ENCODE measurements around the gene NYNRIN. TPM values are rescaled to one million over a fixed set of nuclear protein-coding genes. Genes with fewer than 3 reads are reported as not detected.

Gene NYNRIN
- total and polyA plus RNA-seq, 3 donors from 2014 or later, result 21.8 to 22.0 (median 21.8) TPM

GRCh38 chr14:24458736-24459135 lies 59.9 kb downstream of the NYNRIN start:
- intact Hi-C loops (cut with DNase I; ENCODE audit: low total_unique reads), result no loop called here
- Histone ChIP-seq H3K27ac (no peak overlapping the region), H3K4me1 (no peaks in the 10 kb centered on the region), H3K27me3 (no peaks in the 10 kb centered on the region), H3K36me3 (ENCODE audit: low read depth, missing control alignments) (no peaks in the 10 kb centered on the region), H3K9me3 (no peaks in the 10 kb centered on the region), H3K4me3 (no peak overlapping the region)
- TF ChIP-seq POLR2A (IDR thresholded peaks at IDR 0.05) (no peak), CTCF (IDR thresholded peaks at IDR 0.05) (no peak)
- DNase-seq, result no peak
- WGBS, 2 donors, result 76 to 87% methylated on average over 1 of the region's 1 CpG

GRCh38 chr14:24459331-24459730 lies 60.5 kb downstream of the NYNRIN start:
- Histone ChIP-seq H3K9me3 (no peaks in the 10 kb centered on the region), H3K4me3 (no peak overlapping the region), H3K4me1 (no peaks in the 10 kb centered on the region), H3K36me3 (ENCODE audit: low read depth, missing control alignments) (no peaks in the 10 kb centered on the region), H3K27ac (no peak overlapping the region), H3K27me3 (no peaks in the 10 kb centered on the region)
- DNase-seq, result no peak
- WGBS, 2 donors, result 78 to 82% methylated on average over 3 of the region's 3 CpGs
- TF ChIP-seq POLR2A (IDR thresholded peaks at IDR 0.05), result no peak
- TF ChIP-seq CTCF (IDR thresholded peaks at IDR 0.05), result no peak
- intact Hi-C loops (cut with DNase I; ENCODE audit: low total_unique reads), result no loop called here

- H3K9me3 ChIP-seq, result no peaks in the 10 kb centered on the region
- no peak overlapping the region for H3K4me3 ChIP-seq
- H3K27me3 ChIP-seq, result no peaks in the 10 kb centered on the region
- no peak for DNase-seq
- intact Hi-C loops (cut with DNase I; ENCODE audit: low total_unique reads), result no loop called here
- no peak for TF ChIP-seq POLR2A (IDR thresholded peaks at IDR 0.05)
- no peak for TF ChIP-seq CTCF (IDR thresholded peaks at IDR 0.05)
- no peaks in the 10 kb centered on the region for H3K36me3 ChIP-seq (ENCODE audit: low read depth, missing control alignments)
- no peak overlapping the region for H3K27ac ChIP-seq
- H3K4me1 ChIP-seq, result no peaks in the 10 kb centered on the region
Observed at GRCh38 chr14:24461336-24461735, 62.5 kb downstream of the NYNRIN start.

- Histone ChIP-seq H3K27ac (no peak overlapping the region), H3K4me1 (no peaks in the 10 kb centered on the region), H3K9me3 (no peaks in the 10 kb centered on the region), H3K4me3 (no peak overlapping the region), H3K27me3 (no peaks in the 10 kb centered on the region), H3K36me3 (ENCODE audit: low read depth, missing control alignments) (no peaks in the 10 kb centered on the region)
- DNase-seq, result no peak
- TF ChIP-seq CTCF (IDR thresholded peaks at IDR 0.05), result no peak
- no peak for TF ChIP-seq POLR2A (IDR thresholded peaks at IDR 0.05)
- 51 to 54% methylated on average over 5 of the region's 5 CpGs for WGBS, 2 donors
- intact Hi-C loops (cut with DNase I; ENCODE audit: low total_unique reads), result no loop called here
Observed at GRCh38 chr14:24463017-24463883, 64.4 kb downstream of the NYNRIN start.
